ENCODE data around the gene GBP2.

DNA sequence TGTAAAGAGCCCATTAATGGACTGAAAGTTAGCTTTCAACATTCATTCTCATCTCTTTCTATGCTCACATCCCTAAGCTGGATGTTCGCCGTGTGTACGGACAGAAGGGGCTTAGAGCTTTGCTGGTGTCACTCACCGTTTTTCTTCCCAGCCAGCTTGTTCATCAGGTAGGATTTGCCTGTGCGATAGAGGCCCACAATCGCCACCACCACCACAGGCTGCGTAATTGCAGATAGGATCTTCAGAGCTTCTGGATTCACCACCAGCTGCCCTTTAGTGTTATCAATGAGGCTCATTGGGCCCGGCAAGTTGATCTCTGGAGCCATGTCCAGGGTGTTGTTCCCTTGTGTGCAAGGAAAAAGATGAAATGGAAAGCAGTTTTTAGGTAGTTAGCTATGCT is 4.3 kb downstream of the GBP2 start:
- TF ChIP-seq, protein P1, sequence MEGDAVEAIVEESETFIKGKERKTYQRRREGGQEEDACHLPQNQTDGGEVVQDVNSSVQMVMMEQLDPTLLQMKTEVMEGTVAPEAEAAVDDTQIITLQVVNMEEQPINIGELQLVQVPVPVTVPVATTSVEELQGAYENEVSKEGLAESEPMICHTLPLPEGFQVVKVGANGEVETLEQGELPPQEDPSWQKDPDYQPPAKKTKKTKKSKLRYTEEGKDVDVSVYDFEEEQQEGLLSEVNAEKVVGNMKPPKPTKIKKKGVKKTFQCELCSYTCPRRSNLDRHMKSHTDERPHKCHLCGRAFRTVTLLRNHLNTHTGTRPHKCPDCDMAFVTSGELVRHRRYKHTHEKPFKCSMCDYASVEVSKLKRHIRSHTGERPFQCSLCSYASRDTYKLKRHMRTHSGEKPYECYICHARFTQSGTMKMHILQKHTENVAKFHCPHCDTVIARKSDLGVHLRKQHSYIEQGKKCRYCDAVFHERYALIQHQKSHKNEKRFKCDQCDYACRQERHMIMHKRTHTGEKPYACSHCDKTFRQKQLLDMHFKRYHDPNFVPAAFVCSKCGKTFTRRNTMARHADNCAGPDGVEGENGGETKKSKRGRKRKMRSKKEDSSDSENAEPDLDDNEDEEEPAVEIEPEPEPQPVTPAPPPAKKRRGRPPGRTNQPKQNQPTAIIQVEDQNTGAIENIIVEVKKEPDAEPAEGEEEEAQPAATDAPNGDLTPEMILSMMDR (IDR thresholded peaks at IDR 0.05; ENCODE audit: extremely low read depth in 1 of 2, insufficient read depth in 1 of 2, low read depth in 1 of 2, low read length in 2 of 2), result no peak
- TF ChIP-seq POLR2AphosphoS5 (IDR thresholded peaks at IDR 0.05; ENCODE audit: insufficient read depth, low read depth, low read length), result no peak
- no peak for TF ChIP-seq EZH2 (IDR thresholded peaks at IDR 0.05; ENCODE audit: borderline replicate concordance, low read depth, low read length, severe bottlenecking)
